Duodenal mucosa (tissue), 2 donors: Measurements from ENCODE around the gene PBX4.

ENCODE experiments used
- H3K27ac ChIP-seq: one replicate; pipeline ENCODE4 v1.7.0; 2013; ENCODE audit warnings: low read depth, low read length
- H3K27me3 ChIP-seq, 2 donors: one replicate each; pipeline ENCODE4 v1.7.0; 2013; ENCODE audit warnings: low read length in 2 of 2, control low read depth in 1 of 2; ENCODE audit not compliant: insufficient read depth in 2 of 2, control insufficient read depth in 1 of 2
- H3K36me3 ChIP-seq, 2 donors: one replicate each; pipeline ENCODE4 v1.7.0; 2013; ENCODE audit warnings: low read length in 2 of 2, control low read depth in 1 of 2; ENCODE audit not compliant: insufficient read depth in 2 of 2, control insufficient read depth in 1 of 2
- H3K4me1 ChIP-seq, 2 donors: one replicate each; pipeline ENCODE4 v1.7.0; 2013; ENCODE audit warnings: low read length in 2 of 2, control low read depth in 1 of 2; ENCODE audit not compliant: insufficient read depth in 2 of 2, control insufficient read depth in 1 of 2
- H3K4me3 ChIP-seq, 2 donors: one replicate each; pipeline ENCODE4 v1.7.0; 2013; ENCODE audit warnings: low read length in 2 of 2, low read depth in 1 of 2
- H3K9ac ChIP-seq, 2 donors: one replicate each; pipeline ENCODE4 v1.7.0; 2013; ENCODE audit warnings: low read length in 2 of 2, low read depth in 1 of 2
- H3K9me3 ChIP-seq, 2 donors: one replicate each; pipeline ENCODE4 v1.7.0; 2013; ENCODE audit warnings: low read length in 2 of 2, control low read depth in 1 of 2; ENCODE audit not compliant: control insufficient read depth in 1 of 2

The PBX4 gene

GRCh38 chr19:19656451-19657396 is 38.2 kb upstream of the PBX4 start:
- H3K36me3 ChIP-seq = peaks cover 50 to 80% of the 10 kb centered on the region in 2 donors
- no peak overlapping the region for H3K27ac ChIP-seq
- no peak overlapping the region for H3K4me3 ChIP-seq
- no peak overlapping the region for H3K9ac ChIP-seq
- no peaks in the 10 kb centered on the region for H3K27me3 ChIP-seq
- no peaks in the 10 kb centered on the region for H3K9me3 ChIP-seq
- peaks cover 7 to 10% of the 10 kb centered on the region in 2 donors for H3K4me1 ChIP-seq

GRCh38 chr19:19655641-19656343 is 37.3 kb upstream of the PBX4 start:
- H3K4me3 ChIP-seq = no peak overlapping the region
- H3K27ac ChIP-seq = no peak overlapping the region
- H3K9ac ChIP-seq = no peak overlapping the region
- H3K36me3 ChIP-seq = peaks cover 59 to 90% of the 10 kb centered on the region in 2 donors
- H3K27me3 ChIP-seq = no peaks in the 10 kb centered on the region
- H3K4me1 ChIP-seq = peaks cover 0 to 3% of the 10 kb centered on the region in 2 donors
- no peaks in the 10 kb centered on the region for H3K9me3 ChIP-seq

DNA sequence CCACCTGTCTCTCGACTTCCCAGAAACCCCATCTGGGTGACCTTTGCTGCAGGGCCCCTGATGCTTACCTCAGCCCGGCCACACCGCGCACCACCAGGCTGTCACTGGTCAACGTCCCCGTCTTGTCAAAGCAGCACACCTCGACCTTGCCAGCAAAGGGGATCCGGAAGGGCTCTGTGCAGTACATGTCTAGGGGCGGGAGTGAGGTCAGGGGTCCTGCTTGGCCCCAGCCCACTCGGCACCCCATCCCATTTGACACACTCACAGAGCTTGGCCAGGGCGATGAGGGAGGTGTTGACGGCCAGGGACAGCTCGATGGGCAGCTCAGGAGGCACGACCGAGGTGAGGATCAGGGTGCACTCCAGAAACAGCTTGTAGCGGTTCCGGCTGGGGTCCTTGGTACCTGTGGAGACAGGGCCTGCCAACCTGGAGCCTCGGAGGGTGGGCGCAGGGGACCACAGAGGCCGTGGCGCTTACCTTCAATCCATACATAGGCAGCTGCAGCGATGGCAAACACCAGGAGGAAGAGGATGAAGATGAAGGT is 36.6 kb upstream of the PBX4 start:
- H3K4me1 ChIP-seq = peaks cover 0 to 3% of the 10 kb centered on the region in 2 donors
- no peak overlapping the region for H3K4me3 ChIP-seq
- no peaks in the 10 kb centered on the region for H3K9me3 ChIP-seq
- H3K9ac ChIP-seq = no peak overlapping the region
- no peaks in the 10 kb centered on the region for H3K27me3 ChIP-seq
- peaks cover 59 to 95% of the 10 kb centered on the region in 2 donors for H3K36me3 ChIP-seq
- H3K27ac ChIP-seq = no peak overlapping the region

DNA sequence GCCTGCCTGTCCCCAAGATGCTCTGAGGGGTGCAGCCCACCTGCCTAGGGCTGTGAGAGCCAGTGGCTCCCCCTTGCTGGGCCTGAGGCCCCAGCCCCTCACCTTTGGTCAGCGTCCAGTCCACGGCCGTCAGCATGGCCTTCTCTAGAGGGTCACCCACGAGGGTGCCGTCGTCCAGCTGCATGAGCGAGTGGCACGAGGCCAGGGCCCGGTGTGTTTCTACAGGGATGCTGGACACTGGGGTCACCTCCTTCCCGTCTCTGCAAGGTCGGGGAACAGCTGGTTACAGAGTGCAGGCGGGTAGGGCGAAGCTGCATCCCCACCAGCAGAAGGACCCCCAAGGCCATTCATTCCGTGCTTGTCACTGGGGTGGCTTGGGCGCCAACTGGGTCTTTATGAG is 36.0 kb upstream of the PBX4 start:
- H3K4me1 ChIP-seq = no peaks in the 10 kb centered on the region
- no peaks in the 10 kb centered on the region for H3K9me3 ChIP-seq
- no peak overlapping the region for H3K9ac ChIP-seq
- peaks cover 55 to 96% of the 10 kb centered on the region in 2 donors for H3K36me3 ChIP-seq
- H3K4me3 ChIP-seq = no peak overlapping the region
- no peak overlapping the region for H3K27ac ChIP-seq
- H3K27me3 ChIP-seq = no peaks in the 10 kb centered on the region

DNA sequence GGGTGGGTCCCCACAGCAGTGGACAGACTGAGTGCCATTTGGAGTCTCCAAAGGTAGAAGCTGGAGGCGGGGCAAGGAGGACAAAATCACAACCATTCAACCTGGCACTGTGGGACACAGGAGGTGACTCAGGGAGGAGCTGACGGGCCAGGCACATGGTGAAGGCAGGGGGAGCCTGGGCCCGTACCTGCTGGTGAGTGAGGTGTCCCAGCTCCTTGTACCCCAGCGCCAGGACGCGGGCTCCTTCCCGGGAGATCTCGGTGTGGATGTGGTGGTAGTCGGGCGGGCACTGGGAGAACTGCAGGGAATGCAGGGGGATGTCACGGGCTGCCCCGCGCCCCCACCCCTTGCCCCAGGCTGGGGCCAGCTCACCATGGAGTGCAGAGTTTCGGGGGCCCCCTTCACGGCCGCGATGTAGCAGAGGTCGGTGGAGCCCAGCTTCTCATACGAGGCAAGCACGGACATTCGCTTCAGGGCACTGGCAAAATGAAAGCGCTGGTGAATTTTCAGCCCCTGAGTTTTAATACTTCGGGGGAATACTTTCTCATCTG is 35.2 kb upstream of the PBX4 start:
- H3K9ac ChIP-seq = no peak overlapping the region
- peaks cover 54 to 93% of the 10 kb centered on the region in 2 donors for H3K36me3 ChIP-seq
- no peaks in the 10 kb centered on the region for H3K9me3 ChIP-seq
- H3K4me1 ChIP-seq = no peaks in the 10 kb centered on the region
- no peak overlapping the region for H3K4me3 ChIP-seq
- H3K27ac ChIP-seq = no peak overlapping the region
- H3K27me3 ChIP-seq = no peaks in the 10 kb centered on the region

DNA sequence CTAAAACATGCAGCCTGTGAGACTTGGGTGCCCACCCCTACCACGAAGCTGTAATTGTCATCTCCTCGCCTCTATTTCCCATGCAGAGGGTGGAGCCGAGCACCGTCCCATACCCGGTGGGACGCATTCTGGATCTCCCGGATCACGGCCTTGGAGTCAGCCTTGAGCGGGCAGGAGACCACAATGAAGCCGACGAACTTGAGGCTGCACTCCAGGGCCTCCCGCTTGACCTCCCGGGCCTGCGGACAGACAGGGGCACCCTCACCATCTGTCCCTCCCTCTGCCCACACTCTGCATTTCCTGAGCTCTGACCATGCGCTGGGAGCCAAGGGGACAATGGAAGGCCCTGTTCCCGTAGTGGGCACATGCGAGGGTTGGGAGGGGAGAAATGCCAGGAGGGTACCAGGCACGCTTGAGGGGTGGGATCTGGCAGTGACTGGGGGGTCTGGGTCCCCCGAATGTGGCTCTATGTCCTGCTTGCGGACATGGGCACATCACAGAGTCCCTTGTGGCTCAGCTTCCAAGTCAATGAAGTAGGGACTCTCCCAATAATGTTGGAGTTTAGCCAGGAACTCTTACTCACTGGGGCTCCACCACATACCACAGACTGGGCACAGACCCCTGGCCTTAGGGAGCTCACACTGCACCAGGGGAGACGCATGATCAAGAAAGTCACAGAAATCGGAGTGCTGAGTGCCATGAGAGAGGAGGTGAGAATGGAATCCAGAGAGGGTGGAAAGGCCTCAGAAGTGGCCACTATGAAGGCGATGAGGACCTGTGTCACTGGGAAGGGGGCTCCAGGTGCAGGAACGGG is 34.2 kb upstream of the PBX4 start:
- Histone ChIP-seq H3K4me3 (no peak overlapping the region), H3K27ac (no peak overlapping the region), H3K27me3 (no peaks in the 10 kb centered on the region), H3K9ac (no peak overlapping the region), H3K4me1 (no peaks in the 10 kb centered on the region), H3K36me3 (peaks cover 49 to 84% of the 10 kb centered on the region in 2 donors), H3K9me3 (no peaks in the 10 kb centered on the region)

DNA sequence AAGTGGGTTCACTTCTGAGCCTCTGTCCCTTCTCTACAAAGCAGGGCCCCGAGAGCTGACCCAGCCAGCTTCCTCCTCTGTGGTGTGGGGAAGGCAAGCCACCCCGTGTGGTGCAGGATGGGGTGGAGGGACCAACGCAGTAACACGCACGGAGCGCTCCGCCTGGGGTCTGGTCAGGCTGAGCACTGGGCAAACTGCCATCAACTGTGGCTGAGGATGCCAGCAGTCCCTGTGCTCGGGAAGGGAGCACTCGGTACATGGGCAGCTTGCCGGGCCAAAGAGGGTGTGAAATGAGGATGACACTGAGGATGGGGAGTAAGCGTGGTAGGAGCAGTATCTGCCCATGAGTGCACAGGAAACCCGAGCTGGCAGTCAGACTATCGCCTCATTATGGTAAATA is 32.6 kb upstream of the PBX4 start:
- no peak overlapping the region for H3K9ac ChIP-seq
- no peaks in the 10 kb centered on the region for H3K9me3 ChIP-seq
- H3K4me3 ChIP-seq = no peak overlapping the region
- no peak overlapping the region for H3K27ac ChIP-seq
- no peaks in the 10 kb centered on the region for H3K4me1 ChIP-seq
- no peaks in the 10 kb centered on the region for H3K27me3 ChIP-seq
- H3K36me3 ChIP-seq = peaks cover 47 to 84% of the 10 kb centered on the region in 2 donors

- no peaks in the 10 kb centered on the region for H3K9me3 ChIP-seq
- H3K4me1 ChIP-seq = no peaks in the 10 kb centered on the region
- H3K4me3 ChIP-seq = no peak overlapping the region
- H3K9ac ChIP-seq = no peak overlapping the region
- no peak overlapping the region for H3K27ac ChIP-seq
- H3K36me3 ChIP-seq = peaks cover 40 to 84% of the 10 kb centered on the region in 2 donors
- no peaks in the 10 kb centered on the region for H3K27me3 ChIP-seq
Measured at GRCh38 chr19:19650331-19650730, 31.8 kb upstream of the PBX4 start.

- H3K9me3 ChIP-seq = no peaks in the 10 kb centered on the region
- H3K27ac ChIP-seq = no peak overlapping the region
- peaks cover 39 to 83% of the 10 kb centered on the region in 2 donors for H3K36me3 ChIP-seq
- no peak overlapping the region for H3K4me3 ChIP-seq
- no peaks in the 10 kb centered on the region for H3K4me1 ChIP-seq
- H3K9ac ChIP-seq = no peak overlapping the region
- H3K27me3 ChIP-seq = no peaks in the 10 kb centered on the region
Measured at GRCh38 chr19:19649580-19649995, 31.1 kb upstream of the PBX4 start.
